ENCODE measurements around the gene STX7. TPM values are rescaled to one million over a fixed set of nuclear protein-coding genes. Genes with fewer than 3 reads are reported as not detected.

The STX7 gene
- total RNA-seq, 1 donor from 2014 or later = 66.5 TPM

DNA sequence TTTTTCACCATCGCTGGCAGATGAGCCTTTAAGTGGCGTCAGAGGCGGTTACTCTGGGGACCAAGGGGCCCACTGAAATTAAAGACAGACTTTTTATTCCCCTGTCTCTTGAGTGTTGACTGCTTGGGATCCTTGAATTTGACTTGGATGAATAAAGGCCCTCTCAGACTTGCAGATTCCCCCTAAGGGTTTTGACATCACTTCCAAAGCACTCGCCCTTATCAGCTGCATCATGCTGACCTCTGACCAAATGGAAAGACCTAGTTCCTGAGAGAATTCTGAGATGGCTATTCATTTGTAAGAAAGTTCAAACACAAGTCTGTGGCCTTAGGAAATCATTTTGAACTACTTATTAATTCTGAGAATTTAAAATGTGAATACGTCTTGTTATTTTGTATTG is 98.2 kb downstream of the STX7 start:
- TF ChIP-seq, protein P1, sequence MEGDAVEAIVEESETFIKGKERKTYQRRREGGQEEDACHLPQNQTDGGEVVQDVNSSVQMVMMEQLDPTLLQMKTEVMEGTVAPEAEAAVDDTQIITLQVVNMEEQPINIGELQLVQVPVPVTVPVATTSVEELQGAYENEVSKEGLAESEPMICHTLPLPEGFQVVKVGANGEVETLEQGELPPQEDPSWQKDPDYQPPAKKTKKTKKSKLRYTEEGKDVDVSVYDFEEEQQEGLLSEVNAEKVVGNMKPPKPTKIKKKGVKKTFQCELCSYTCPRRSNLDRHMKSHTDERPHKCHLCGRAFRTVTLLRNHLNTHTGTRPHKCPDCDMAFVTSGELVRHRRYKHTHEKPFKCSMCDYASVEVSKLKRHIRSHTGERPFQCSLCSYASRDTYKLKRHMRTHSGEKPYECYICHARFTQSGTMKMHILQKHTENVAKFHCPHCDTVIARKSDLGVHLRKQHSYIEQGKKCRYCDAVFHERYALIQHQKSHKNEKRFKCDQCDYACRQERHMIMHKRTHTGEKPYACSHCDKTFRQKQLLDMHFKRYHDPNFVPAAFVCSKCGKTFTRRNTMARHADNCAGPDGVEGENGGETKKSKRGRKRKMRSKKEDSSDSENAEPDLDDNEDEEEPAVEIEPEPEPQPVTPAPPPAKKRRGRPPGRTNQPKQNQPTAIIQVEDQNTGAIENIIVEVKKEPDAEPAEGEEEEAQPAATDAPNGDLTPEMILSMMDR (IDR thresholded peaks at IDR 0.05) = no peak
- Mint-ChIP-seq H3K27ac (ENCODE audit: unreplicated experiment) (no peak overlapping the region), H3K27me3 (ENCODE audit: low read depth) (no peaks in the 10 kb centered on the region), H3K4me3 (ENCODE audit: unreplicated experiment) (no peak overlapping the region), H3K9me3 (ENCODE audit: low read depth) (peaks cover 13% of the 10 kb centered on the region), H3K4me1 (ENCODE audit: low read depth) (peaks cover 17% of the 10 kb centered on the region), H3K36me3 (ENCODE audit: low read depth) (peaks cover 2% of the 10 kb centered on the region)
- DNase-seq (ENCODE audit: low spot score) = no peak

DNA sequence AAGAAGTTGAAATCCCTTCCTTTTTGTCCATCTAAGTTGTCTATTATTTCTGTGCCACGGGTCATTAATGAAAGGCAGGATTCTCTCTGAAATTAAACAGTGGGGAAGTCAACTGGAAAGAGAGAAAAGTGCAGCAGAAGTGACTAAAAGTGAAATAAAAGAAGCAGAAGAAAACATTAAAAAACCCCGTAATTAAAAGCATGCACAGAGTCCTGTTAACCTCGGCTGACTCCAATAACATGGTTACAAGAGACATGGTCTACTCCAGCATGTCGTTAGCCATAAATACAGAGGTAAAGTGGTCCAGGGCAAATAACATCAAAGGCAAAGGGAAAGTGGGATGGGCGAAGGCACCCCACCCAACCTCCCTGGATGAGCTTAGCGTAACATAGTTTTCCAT is 98.6 kb downstream of the STX7 start:
- no peak overlapping the region for H3K4me3 Mint-ChIP-seq (ENCODE audit: unreplicated experiment)
- H3K4me1 Mint-ChIP-seq (ENCODE audit: low read depth) = peaks cover 17% of the 10 kb centered on the region
- H3K27me3 Mint-ChIP-seq (ENCODE audit: low read depth) = no peaks in the 10 kb centered on the region

DNA sequence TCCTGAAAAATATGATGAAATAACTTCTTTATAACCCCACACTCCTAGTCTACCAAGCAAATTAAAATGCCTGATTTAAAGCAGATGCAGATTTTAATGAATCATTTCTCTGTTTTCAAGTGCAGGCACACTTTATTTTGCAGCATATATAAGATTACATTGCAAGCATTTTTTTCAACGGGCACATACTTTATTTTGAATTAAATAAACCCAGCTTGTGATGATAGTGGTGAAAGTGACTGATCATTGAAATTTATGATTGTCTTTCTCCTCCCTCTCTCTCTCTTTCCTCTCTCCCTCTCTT is 99.5 kb downstream of the STX7 start:
- Mint-ChIP-seq H3K4me1 (ENCODE audit: low read depth) (peaks cover 17% of the 10 kb centered on the region), H3K27me3 (ENCODE audit: low read depth) (no peaks in the 10 kb centered on the region), H3K36me3 (ENCODE audit: low read depth) (no peaks in the 10 kb centered on the region), H3K9me3 (ENCODE audit: low read depth) (peaks cover 13% of the 10 kb centered on the region), H3K4me3 (ENCODE audit: unreplicated experiment) (no peak overlapping the region), H3K27ac (ENCODE audit: unreplicated experiment) (no peak overlapping the region)
- no peak for DNase-seq (ENCODE audit: low spot score)
- TF ChIP-seq, protein P1 (IDR thresholded peaks at IDR 0.05) = no peak

More for the DNA sequence above, 98.6 kb downstream of the STX7 start:
- Mint-ChIP-seq H3K36me3 (ENCODE audit: low read depth) (no peaks in the 10 kb centered on the region), H3K27ac (ENCODE audit: unreplicated experiment) (no peak overlapping the region), H3K9me3 (ENCODE audit: low read depth) (peaks cover 13% of the 10 kb centered on the region)
- DNase-seq (ENCODE audit: low spot score) = no peak
- TF ChIP-seq, protein P1 (IDR thresholded peaks at IDR 0.05) = no peak

DNA sequence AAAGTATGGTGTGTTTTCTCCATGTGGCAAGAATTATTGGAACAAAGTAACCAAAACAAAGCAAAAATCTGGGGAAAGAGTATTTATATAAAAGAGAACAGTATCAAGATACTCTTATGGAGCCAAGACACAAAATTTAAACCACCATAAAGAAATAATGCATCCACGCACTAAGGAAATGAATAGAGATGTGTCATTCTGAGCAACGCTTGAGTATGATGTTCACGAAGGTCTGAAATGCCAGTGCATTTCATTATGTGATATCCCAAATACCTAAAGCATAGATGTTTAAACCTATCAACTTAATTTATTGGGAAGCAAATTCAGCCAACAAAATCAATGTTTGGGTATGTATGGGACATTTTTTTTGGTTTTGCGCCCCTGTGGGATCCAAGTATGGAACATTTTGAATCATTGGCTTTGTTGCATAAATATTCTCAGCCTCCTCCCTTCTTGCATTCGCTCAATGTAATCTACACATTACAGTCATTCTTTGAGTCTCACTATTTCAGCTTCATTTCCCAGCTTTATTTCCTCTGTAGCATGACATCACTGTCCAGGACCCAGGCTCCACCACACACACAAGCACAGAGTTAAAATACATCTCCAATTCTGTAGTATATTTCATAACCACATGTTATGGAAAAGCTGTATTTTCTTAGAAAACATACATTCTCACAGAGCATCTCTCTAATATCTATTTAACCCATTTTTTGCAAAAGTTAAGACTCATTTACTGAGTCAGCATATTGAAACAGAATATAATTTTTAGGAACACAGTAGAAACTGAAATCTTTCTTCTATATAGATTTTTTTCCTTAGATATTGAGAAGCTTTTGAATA is 100.0 kb downstream of the STX7 start:
- no peak overlapping the region for H3K27ac Mint-ChIP-seq (ENCODE audit: unreplicated experiment)
- TF ChIP-seq, protein P1 (IDR thresholded peaks at IDR 0.05) = no peak
- H3K36me3 Mint-ChIP-seq (ENCODE audit: low read depth) = no peaks in the 10 kb centered on the region
- no peak for DNase-seq (ENCODE audit: low spot score)
- H3K4me3 Mint-ChIP-seq (ENCODE audit: unreplicated experiment) = no peak overlapping the region
- no peaks in the 10 kb centered on the region for H3K27me3 Mint-ChIP-seq (ENCODE audit: low read depth)
- peaks cover 12% of the 10 kb centered on the region for H3K9me3 Mint-ChIP-seq (ENCODE audit: low read depth)
- H3K4me1 Mint-ChIP-seq (ENCODE audit: low read depth) = peaks cover 17% of the 10 kb centered on the region

DNA sequence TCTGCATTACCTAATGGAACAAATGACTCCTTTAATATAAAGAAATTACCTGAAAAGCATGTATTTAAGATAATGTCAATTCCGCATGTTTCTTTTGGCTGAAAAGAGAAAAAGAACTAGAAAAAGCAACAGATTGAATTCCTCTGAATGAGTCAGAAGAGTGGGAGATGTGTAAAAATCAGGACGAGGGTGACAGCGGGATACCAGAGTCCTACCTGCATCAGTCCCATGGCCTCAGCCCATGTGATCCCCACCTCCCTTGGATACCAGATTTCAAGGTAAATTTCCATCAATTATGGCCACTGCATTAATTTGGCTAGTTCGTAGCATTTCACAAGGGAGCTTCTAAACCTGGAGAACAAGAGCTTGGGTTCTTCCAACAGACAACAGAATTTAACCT is 101.6 kb downstream of the STX7 start:
- Mint-ChIP-seq H3K9me3 (ENCODE audit: low read depth) (peaks cover 4% of the 10 kb centered on the region), H3K4me3 (ENCODE audit: unreplicated experiment) (no peak overlapping the region), H3K27me3 (ENCODE audit: low read depth) (no peaks in the 10 kb centered on the region), H3K4me1 (ENCODE audit: low read depth) (peaks cover 17% of the 10 kb centered on the region), H3K27ac (ENCODE audit: unreplicated experiment) (no peak overlapping the region), H3K36me3 (ENCODE audit: low read depth) (no peaks in the 10 kb centered on the region)
- DNase-seq (ENCODE audit: low spot score) = no peak
- TF ChIP-seq, protein P1 (IDR thresholded peaks at IDR 0.05) = no peak

Measured in chondrocyte (in vitro differentiated cells).